Activated CD8-positive, alpha-beta memory T cell treated with anti-CD3 and anti-CD28 coated beads, Interleukin-2, amount 50 U/mL, for 1 hour (primary cell): ENCODE data around the gene ENO2.
A peak's percentile ranks its signal among the peaks of the same experiment; 100 is the strongest.
"Not testable (repeated sequence)": the region's sequence is repeated elsewhere in the genome, so short reads cannot be mapped to it uniquely, and the experiment has no call there.

Source experiments
- DNase-seq: peaks from one replicate; pipeline ENCODE4 v3.0.0-alpha.2; 2020; ENCODE audit errors: extremely low read depth

The ENO2 gene

GRCh38 chr12:6886206-6886999 lies 28.0 kb upstream of the ENO2 start:
- DNase-seq = not testable (repeated sequence)

GRCh38 chr12:6887460-6887859 lies 26.9 kb upstream of the ENO2 start:
- DNase-seq = no peak

- DNase-seq = no peak
Observed at GRCh38 chr12:6888360-6888759, 26.0 kb upstream of the ENO2 start.

GRCh38 chr12:6888794-6889193 lies 25.6 kb upstream of the ENO2 start:
- DNase-seq = not testable (repeated sequence)

- DNase-seq = not testable (repeated sequence)
Observed at GRCh38 chr12:6889775-6890573, 24.4 kb upstream of the ENO2 start.

- DNase-seq = peak; percentile 93
Observed at GRCh38 chr12:6890789-6891645, 23.4 kb upstream of the ENO2 start.

GRCh38 chr12:6891646-6892001 lies 22.8 kb upstream of the ENO2 start:
- DNase-seq = no peak

GRCh38 chr12:6892683-6893082 lies 21.7 kb upstream of the ENO2 start:
- not testable (repeated sequence) for DNase-seq

GRCh38 chr12:6894321-6894720 lies 20.1 kb upstream of the ENO2 start:
- no peak for DNase-seq

GRCh38 chr12:6896846-6897435 lies 17.4 kb upstream of the ENO2 start:
- DNase-seq = no peak

GRCh38 chr12:6899427-6899826 lies 15.0 kb upstream of the ENO2 start:
- no peak for DNase-seq

- no peak for DNase-seq
Observed at GRCh38 chr12:6899837-6900519, 14.4 kb upstream of the ENO2 start.

GRCh38 chr12:6902448-6902847 lies 11.9 kb upstream of the ENO2 start:
- DNase-seq = no peak

GRCh38 chr12:6903722-6904121 lies 10.7 kb upstream of the ENO2 start:
- no peak for DNase-seq

GRCh38 chr12:6904280-6905276 lies 9.8 kb upstream of the ENO2 start, which contains the start of gene LRRC23:
Gene LRRC23, plus strand, starts transcription at chr12:6904822. Its CDS starts 812 bp downstream, at chr12:6905634.
- DNase-seq = peak; percentile 93

GRCh38 chr12:6905414-6906040 lies 8.9 kb upstream of the ENO2 start:
- DNase-seq = no peak

GRCh38 chr12:6908141-6908540 lies 6.2 kb upstream of the ENO2 start:
- not testable (repeated sequence) for DNase-seq

- no peak for DNase-seq
Observed at GRCh38 chr12:6909421-6910145, 4.8 kb upstream of the ENO2 start.
